Measurements from ENCODE around the gene SETD3.

GRCh38 chr14:99524804-99525698 is 44.4 kb upstream of the SETD3 start:
- TF ChIP-seq CTCF (conservative IDR thresholded peaks at IDR 0.05; ENCODE audit: low read depth in 2 of 2) (peak; percentile 27 to 68), EZH2 (IDR thresholded peaks at IDR 0.05; ENCODE audit: low read depth, unreplicated experiment) (no peak), CREB1 (CRISPR knock-in tag; IDR thresholded peaks at IDR 0.05; ENCODE audit: low read depth) (no peak), POLR2AphosphoS5 (IDR thresholded peaks at IDR 0.05; ENCODE audit: low read depth) (no peak), EZH2phosphoT487 (IDR thresholded peaks at IDR 0.05; ENCODE audit: unreplicated experiment) (no peak), JUNB (IDR thresholded peaks at IDR 0.05; ENCODE audit: unreplicated experiment) (no peak), ZNF114 (CRISPR knock-in tag; IDR thresholded peaks at IDR 0.05) (no peak), NANOG (IDR thresholded peaks at IDR 0.05; ENCODE audit: borderline replicate concordance) (no peak), STAT1 (IDR thresholded peaks at IDR 0.05; ENCODE audit: unreplicated experiment) (no peak)
- TF ChIP-seq, protein P1, sequence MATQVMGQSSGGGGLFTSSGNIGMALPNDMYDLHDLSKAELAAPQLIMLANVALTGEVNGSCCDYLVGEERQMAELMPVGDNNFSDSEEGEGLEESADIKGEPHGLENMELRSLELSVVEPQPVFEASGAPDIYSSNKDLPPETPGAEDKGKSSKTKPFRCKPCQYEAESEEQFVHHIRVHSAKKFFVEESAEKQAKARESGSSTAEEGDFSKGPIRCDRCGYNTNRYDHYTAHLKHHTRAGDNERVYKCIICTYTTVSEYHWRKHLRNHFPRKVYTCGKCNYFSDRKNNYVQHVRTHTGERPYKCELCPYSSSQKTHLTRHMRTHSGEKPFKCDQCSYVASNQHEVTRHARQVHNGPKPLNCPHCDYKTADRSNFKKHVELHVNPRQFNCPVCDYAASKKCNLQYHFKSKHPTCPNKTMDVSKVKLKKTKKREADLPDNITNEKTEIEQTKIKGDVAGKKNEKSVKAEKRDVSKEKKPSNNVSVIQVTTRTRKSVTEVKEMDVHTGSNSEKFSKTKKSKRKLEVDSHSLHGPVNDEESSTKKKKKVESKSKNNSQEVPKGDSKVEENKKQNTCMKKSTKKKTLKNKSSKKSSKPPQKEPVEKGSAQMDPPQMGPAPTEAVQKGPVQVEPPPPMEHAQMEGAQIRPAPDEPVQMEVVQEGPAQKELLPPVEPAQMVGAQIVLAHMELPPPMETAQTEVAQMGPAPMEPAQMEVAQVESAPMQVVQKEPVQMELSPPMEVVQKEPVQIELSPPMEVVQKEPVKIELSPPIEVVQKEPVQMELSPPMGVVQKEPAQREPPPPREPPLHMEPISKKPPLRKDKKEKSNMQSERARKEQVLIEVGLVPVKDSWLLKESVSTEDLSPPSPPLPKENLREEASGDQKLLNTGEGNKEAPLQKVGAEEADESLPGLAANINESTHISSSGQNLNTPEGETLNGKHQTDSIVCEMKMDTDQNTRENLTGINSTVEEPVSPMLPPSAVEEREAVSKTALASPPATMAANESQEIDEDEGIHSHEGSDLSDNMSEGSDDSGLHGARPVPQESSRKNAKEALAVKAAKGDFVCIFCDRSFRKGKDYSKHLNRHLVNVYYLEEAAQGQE (IDR thresholded peaks at IDR 0.05; ENCODE audit: unreplicated experiment), result no peak
